Peyer's patch (tissue), 4 donors: Measurements from ENCODE around the gene NEK4. TPM values are rescaled to one million over a fixed set of nuclear protein-coding genes. Genes with fewer than 3 reads are reported as not detected.

ENCODE experiments used
- DNase-seq, 3 donors: peaks; one replicate each; pipeline ENCODE4 v3.0.0-alpha.2; 2017 to 2019
- H3K27ac ChIP-seq, 4 donors: fragments of 200-600 bp; sonication (generic); one replicate each; pipeline ENCODE4 v1.5.1; 2016 to 2019
- H3K27me3 ChIP-seq, 2 donors: fragments of 200-600 bp; sonication (generic); one replicate each; pipeline ENCODE4 v1.5.1; 2019
- H3K36me3 ChIP-seq, 3 donors: fragments of 200-600 bp; sonication (generic); one replicate each; pipeline ENCODE4 v1.5.1; 2016 to 2019
- H3K4me1 ChIP-seq, 4 donors: fragments of 200-600 bp; sonication (generic); one replicate each; pipeline ENCODE4 v1.5.1; 2016 to 2019
- H3K4me3 ChIP-seq, 4 donors: fragments of 200-600 bp; sonication (generic); 1 replicate in 3 of 4; 2 replicates in 1 of 4; pipeline ENCODE4 v1.5.1; 2016 to 2019; ENCODE audit warnings: mild to moderate bottlenecking in 1 of 4
- H3K9me3 ChIP-seq, 4 donors: fragments of 200-600 bp; sonication (generic); one replicate each; pipeline ENCODE4 v1.5.1; 2016 to 2019; ENCODE audit warnings: mild to moderate bottlenecking in 1 of 4
- CTCF ChIP-seq, 6 experiments: fragments of 450-650 bp in 4 of 6; fragments of 200-600 bp in 2 of 6; sonication (generic) in 1 of 6; IDR thresholded peaks; one replicate each; pipeline ENCODE4 v1.5.1; 2017 to 2019; ENCODE audit warnings: antibody characterized with exemption in 6 of 6, mild to moderate bottlenecking in 3 of 6, moderate library complexity in 1 of 6
- POLR2A ChIP-seq, 2 donors: fragments of 450-650 bp; IDR thresholded peaks; one replicate each; pipeline ENCODE4 v1.5.1; 2017; ENCODE audit warnings: antibody characterized with exemption in 2 of 2, mild to moderate bottlenecking in 2 of 2, moderate library complexity in 2 of 2
- total RNA-seq, 4 donors: library from RNA; depleted of rRNA; stranded (reverse); fragments of >200 nt; gene quantifications; one replicate each; pipeline ENCODE4 v1.1.0, GENCODE V29; 2016

The NEK4 gene
- total RNA-seq, 4 donors from 2014 or later: 16.5 to 39.6 (median 20.6) TPM

DNA sequence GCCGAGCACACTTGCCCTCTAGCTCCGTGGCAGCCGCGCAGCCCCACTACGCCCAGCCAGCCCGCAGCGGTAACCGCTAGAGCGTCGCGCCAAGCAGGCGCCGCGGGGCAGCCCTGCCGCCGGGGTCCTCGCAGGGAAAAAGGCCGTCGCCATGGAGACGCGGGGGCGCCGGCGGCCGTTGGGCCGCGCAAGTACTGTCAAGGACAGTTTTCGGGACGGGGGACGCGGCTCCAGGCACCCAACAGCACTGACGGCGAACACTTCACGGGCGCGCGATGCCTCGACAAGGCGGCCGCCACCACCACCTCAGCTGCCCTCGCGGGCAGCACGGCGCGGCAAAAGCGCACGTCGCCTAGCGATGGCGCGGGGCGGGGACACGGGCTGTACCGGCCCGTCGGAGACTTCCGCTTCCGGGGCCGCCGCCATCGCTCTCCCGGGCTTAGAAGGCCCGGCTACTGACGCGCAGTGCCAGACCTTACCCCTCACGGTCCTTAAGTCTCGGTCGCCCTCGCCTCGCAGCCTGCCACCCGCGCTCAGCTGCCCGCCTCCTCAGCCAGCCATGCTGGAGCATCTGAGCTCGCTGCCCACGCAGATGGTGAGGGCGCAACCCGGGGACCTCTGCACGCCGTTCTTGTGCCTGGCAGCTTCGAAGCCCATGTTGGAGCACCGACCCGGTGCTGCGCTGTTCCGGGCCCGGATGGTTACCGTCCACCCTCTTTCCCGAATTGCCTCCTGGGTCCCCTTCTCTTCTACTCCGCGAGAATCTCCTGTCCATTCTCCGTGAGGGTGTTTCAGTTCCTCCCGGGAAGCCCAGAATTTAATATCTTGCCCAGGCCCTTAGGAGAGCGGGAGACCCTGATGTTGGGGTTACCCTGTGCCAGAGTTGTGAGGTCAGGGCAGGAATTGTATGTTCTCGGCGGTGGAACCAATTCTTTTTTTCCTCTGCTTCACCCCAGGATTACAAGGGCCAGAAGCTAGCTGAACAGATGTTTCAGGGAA, 64.8 kb downstream of the NEK4 start, which contains the start of the genes GLT8D1 and SPCS1:
GLT8D1 (minus strand) TSS at position 104 of the 999 bp plus-strand sequence. CDS start 5,331 bp downstream, outside the sequence.
SPCS1 (plus strand) TSS at position 419 of the 999 bp plus-strand sequence; CDS start at position 560, 141 bp downstream.
- peak; percentile 84 to 93 (median 93) for DNase-seq
- H3K36me3 ChIP-seq: peaks cover 0 to 15% (median 0%) of the 10 kb centered on the region in 3 donors
- H3K27ac ChIP-seq: peak within 1 kb of the TSS; percentile 83 to 97 (median 87)
- H3K4me1 ChIP-seq: peaks cover 2 to 26% (median 10%) of the 10 kb centered on the region in 4 donors
- H3K4me3 ChIP-seq: peak within 1 kb of the TSS; percentile 71 to 99 (median 91)
- H3K9me3 ChIP-seq: no peaks in the 10 kb centered on the region
- no peaks in the 10 kb centered on the region for H3K27me3 ChIP-seq
- TF ChIP-seq POLR2A (IDR thresholded peaks at IDR 0.05) (peak; percentile 54 to 77), CTCF (IDR thresholded peaks at IDR 0.05) (peak in 1 of 6 experiments; percentile 16)

GRCh38 chr3:52705438-52705687, 65.4 kb downstream of the NEK4 start:
- no peak for DNase-seq
- TF ChIP-seq POLR2A (IDR thresholded peaks at IDR 0.05): peak; percentile 41 to 48
- TF ChIP-seq CTCF (IDR thresholded peaks at IDR 0.05): no peak
- H3K9me3 ChIP-seq: no peaks in the 10 kb centered on the region
- peaks cover 0 to 15% (median 0%) of the 10 kb centered on the region in 3 donors for H3K36me3 ChIP-seq
- H3K4me1 ChIP-seq: peaks cover 2 to 26% (median 10%) of the 10 kb centered on the region in 4 donors
- no peaks in the 10 kb centered on the region for H3K27me3 ChIP-seq
- peak overlapping the region; percentile 83 to 97 (median 87) for H3K27ac ChIP-seq
- peak overlapping the region; percentile 71 to 99 (median 91) for H3K4me3 ChIP-seq

DNA sequence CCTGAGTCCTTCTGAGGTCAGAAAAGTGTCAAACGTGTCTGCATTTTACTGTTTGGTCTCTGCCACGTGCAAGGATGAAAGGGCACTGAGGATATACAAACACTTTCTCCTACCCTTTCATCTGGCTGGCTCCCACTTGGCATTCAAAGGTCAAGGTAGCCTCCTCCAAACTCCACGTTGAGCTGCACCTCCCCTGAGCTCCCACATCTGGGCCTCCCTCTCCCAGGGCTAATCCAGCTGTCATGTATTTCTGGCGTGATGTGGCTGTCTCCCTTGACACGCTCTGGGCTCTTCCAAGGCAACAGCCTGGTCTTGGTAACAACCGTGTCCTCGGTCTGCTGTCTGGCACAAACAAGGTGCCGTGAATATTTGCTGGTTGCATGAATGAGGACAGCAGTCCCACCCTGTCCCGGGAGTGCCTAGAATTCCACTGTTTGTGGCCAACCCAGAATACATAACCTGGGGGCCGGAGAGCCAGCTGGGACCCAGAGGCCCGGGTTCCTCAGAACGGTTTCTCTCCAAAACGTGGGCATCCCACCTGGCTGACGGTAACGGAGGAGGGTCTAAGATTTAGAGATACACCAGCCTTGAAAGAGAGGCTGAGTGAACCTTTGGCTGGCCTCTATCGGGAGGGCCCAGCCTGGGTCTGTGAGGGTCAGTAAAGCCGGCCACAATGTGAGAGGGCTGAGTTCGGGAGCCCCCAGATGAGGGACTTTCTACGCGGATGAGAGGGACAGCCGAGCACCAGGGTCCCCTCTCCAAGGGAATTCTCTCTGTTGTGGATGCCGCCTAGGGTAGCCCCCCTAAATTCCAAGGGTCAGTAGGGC, 65.9 kb downstream of the NEK4 start:
- peak in 2 of 3 donors; percentile 51 to 59 for DNase-seq

DNA sequence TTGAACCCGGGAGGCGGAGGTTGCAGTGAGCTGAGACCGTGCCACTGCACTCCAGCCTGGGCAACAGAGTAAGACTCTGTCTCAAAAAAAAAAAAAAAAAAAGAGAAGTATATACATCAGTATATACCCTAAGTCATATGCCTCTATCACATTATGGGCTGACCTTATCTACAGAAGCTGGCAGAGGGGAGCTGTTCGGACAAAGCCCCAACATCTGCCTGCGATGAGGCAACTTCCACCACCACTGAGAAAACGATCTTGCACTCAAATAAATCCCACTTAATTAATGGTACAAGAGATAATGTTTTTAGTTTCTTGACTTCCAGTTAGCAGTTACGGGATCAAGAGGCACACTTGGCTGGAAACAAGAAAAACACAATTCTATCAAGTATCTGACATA, 67.4 kb downstream of the NEK4 start:
- no peak for DNase-seq
- Histone ChIP-seq H3K4me3 (no peak overlapping the region), H3K27ac (no peak overlapping the region), H3K4me1 (peaks cover 2 to 26% (median 10%) of the 10 kb centered on the region in 4 donors), H3K36me3 (peaks cover 0 to 26% (median 0%) of the 10 kb centered on the region in 3 donors), H3K9me3 (no peaks in the 10 kb centered on the region), H3K27me3 (no peaks in the 10 kb centered on the region)
- TF ChIP-seq POLR2A (IDR thresholded peaks at IDR 0.05): no peak

More for the DNA sequence above, 65.9 kb downstream of the NEK4 start:
- Histone ChIP-seq H3K4me1 (peaks cover 2 to 26% (median 10%) of the 10 kb centered on the region in 4 donors), H3K4me3 (peak overlapping the region; percentile 71 to 99 (median 91)), H3K27ac (peak overlapping the region; percentile 83 to 97 (median 87)), H3K36me3 (peaks cover 0 to 17% (median 0%) of the 10 kb centered on the region in 3 donors), H3K9me3 (no peaks in the 10 kb centered on the region), H3K27me3 (no peaks in the 10 kb centered on the region)
- TF ChIP-seq CTCF (IDR thresholded peaks at IDR 0.05) (no peak), POLR2A (IDR thresholded peaks at IDR 0.05) (peak in 1 of 2 donors; percentile 23)

GRCh38 chr3:52697632-52697965, 73.1 kb downstream of the NEK4 start:
- Histone ChIP-seq H3K27ac (no peak overlapping the region), H3K4me3 (no peak overlapping the region), H3K36me3 (peaks cover 0 to 74% (median 7%) of the 10 kb centered on the region in 3 donors), H3K9me3 (no peaks in the 10 kb centered on the region), H3K4me1 (no peaks in the 10 kb centered on the region), H3K27me3 (no peaks in the 10 kb centered on the region)
- DNase-seq: no peak
- no peak for TF ChIP-seq POLR2A (IDR thresholded peaks at IDR 0.05)

DNA sequence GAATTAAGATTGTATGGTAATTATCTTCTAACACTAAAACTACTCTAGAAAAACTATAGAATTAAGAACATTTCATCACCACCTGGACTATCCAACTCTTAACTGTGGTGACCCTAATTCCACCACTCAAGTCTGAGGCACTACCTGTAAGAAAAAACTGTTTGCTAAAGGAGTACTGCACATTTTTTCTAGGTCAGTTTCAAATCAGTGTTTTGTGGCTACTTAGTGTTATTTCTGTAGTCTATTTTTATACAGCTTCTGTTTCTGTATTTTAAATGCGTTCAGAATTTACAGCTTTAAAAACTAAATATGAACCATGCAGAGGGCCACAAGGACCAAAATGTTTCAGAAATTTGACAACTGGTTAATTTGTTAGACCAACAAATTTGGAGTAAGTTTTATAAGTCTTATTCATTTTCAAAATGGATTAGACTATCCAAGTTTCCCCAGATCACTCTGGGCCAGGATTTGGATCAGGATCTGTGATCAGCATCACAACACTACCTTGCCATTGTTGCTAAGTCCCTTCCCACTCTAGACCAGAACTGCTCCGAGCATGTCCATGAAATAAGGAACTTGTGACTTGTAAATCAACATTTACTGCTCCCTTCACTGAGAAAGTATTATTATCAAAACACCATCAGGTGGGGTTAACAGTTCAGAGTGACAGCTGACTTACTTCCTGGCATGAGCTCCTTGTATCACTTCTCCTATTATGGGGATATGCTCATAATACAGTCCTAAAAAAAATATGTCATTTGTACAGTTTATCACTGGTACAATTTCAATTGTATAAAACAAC, 73.7 kb downstream of the NEK4 start:
- DNase-seq: no peak

More for the DNA sequence above, 73.7 kb downstream of the NEK4 start:
- no peaks in the 10 kb centered on the region for H3K27me3 ChIP-seq
- TF ChIP-seq POLR2A (IDR thresholded peaks at IDR 0.05): no peak
- H3K27ac ChIP-seq: no peak overlapping the region
- no peaks in the 10 kb centered on the region for H3K4me1 ChIP-seq
- H3K4me3 ChIP-seq: no peak overlapping the region
- H3K36me3 ChIP-seq: peaks cover 0 to 79% (median 7%) of the 10 kb centered on the region in 3 donors
- no peaks in the 10 kb centered on the region for H3K9me3 ChIP-seq
